Ishikawa (cell line): ENCODE results near the gene WDR82.

ENCODE experiments used
- EP300 ChIP-seq: IDR thresholded peaks from 2 replicates; pipeline ENCODE4 v1.6.1; 2012; ENCODE audit warnings: borderline replicate concordance
- REST ChIP-seq: IDR thresholded peaks from 2 replicates; pipeline ENCODE4 v1.6.1; 2012; ENCODE audit warnings: low read depth, mild to moderate bottlenecking
- YY1 ChIP-seq: IDR thresholded peaks from 2 replicates; pipeline ENCODE4 v1.6.1; 2012; ENCODE audit warnings: low read depth
- ZBTB7A ChIP-seq: IDR thresholded peaks from 2 replicates; pipeline ENCODE4 v1.6.1; 2012; ENCODE audit warnings: low read depth

- TF ChIP-seq REST (no peak), ZBTB7A (no peak), EP300 (no peak), YY1 (no peak)
These were observed 38.2 kb downstream of the WDR82 start for GRCh38 chr3:52240059-52240885.
